ENCODE data around the gene PTPN22.

The PTPN22 gene

GRCh38 chr1:113874012-113874879, 2.7 kb upstream of the PTPN22 start:
- Histone ChIP-seq H3K27me3 (ENCODE audit: low read depth) (no peaks in the 10 kb centered on the region), H3K4me3 (no peak overlapping the region), H3K4me1 (no peaks in the 10 kb centered on the region), H3K9me3 (no peaks in the 10 kb centered on the region), H3K36me3 (replicated peaks) (no peaks in the 10 kb centered on the region)
- in situ Hi-C loops (cut with MboI; ENCODE audit: low sequenced_read_pairs), result no loop called here
- DNase-seq (ENCODE audit: low spot score in 2 of 2), result no peak

GRCh38 chr1:113872219-113872935, 865 bp upstream of the PTPN22 start:
- no peaks in the 10 kb centered on the region for H3K36me3 ChIP-seq (replicated peaks)
- in situ Hi-C loops (cut with MboI; ENCODE audit: low sequenced_read_pairs), result no loop called here
- no peak overlapping the region for H3K4me3 ChIP-seq
- H3K9me3 ChIP-seq, result no peaks in the 10 kb centered on the region
- no peaks in the 10 kb centered on the region for H3K4me1 ChIP-seq
- DNase-seq (ENCODE audit: low spot score in 2 of 2), result no peak
- H3K27me3 ChIP-seq (ENCODE audit: low read depth), result no peaks in the 10 kb centered on the region

GRCh38 chr1:113870778-113871177, 734 bp downstream of the PTPN22 start:
- Histone ChIP-seq H3K4me1 (no peaks in the 10 kb centered on the region), H3K27me3 (ENCODE audit: low read depth) (no peaks in the 10 kb centered on the region), H3K4me3 (no peak overlapping the region), H3K9me3 (no peaks in the 10 kb centered on the region), H3K36me3 (replicated peaks) (no peaks in the 10 kb centered on the region)
- DNase-seq (ENCODE audit: low spot score in 2 of 2), result no peak
- in situ Hi-C loops (cut with MboI; ENCODE audit: low sequenced_read_pairs), result no loop called here

GRCh38 chr1:113868387-113869083, 3.0 kb downstream of the PTPN22 start:
- Histone ChIP-seq H3K4me1 (no peaks in the 10 kb centered on the region), H3K27me3 (ENCODE audit: low read depth) (no peaks in the 10 kb centered on the region), H3K4me3 (no peak overlapping the region), H3K36me3 (replicated peaks) (no peaks in the 10 kb centered on the region), H3K9me3 (no peaks in the 10 kb centered on the region)
- in situ Hi-C loops (cut with MboI; ENCODE audit: low sequenced_read_pairs), result no loop called here
- no peak for DNase-seq (ENCODE audit: low spot score in 2 of 2)

- no peaks in the 10 kb centered on the region for H3K9me3 ChIP-seq
- DNase-seq (ENCODE audit: low spot score in 2 of 2), result no peak
- H3K27me3 ChIP-seq (ENCODE audit: low read depth), result 0 out of 2 replicates have a peak, but pooled peaks cover 6% of the 10 kb centered on the region
- no peak overlapping the region for H3K4me3 ChIP-seq
- in situ Hi-C loops (cut with MboI; ENCODE audit: low sequenced_read_pairs), result no loop called here
- no peaks in the 10 kb centered on the region for H3K4me1 ChIP-seq
- H3K36me3 ChIP-seq (replicated peaks), result no peaks in the 10 kb centered on the region
Measured at GRCh38 chr1:113861641-113862040, 9.9 kb downstream of the PTPN22 start.

GRCh38 chr1:113860891-113861290, 10.6 kb downstream of the PTPN22 start:
- no peaks in the 10 kb centered on the region for H3K4me1 ChIP-seq
- H3K4me3 ChIP-seq, result no peak overlapping the region
- no peaks in the 10 kb centered on the region for H3K9me3 ChIP-seq
- H3K27me3 ChIP-seq (ENCODE audit: low read depth), result 0 out of 2 replicates have a peak, but pooled peaks cover 6% of the 10 kb centered on the region
- no peaks in the 10 kb centered on the region for H3K36me3 ChIP-seq (replicated peaks)
- in situ Hi-C loops (cut with MboI; ENCODE audit: low sequenced_read_pairs), result no loop called here
- no peak for DNase-seq (ENCODE audit: low spot score in 2 of 2)

GRCh38 chr1:113859478-113860175, 11.9 kb downstream of the PTPN22 start:
- H3K36me3 ChIP-seq (replicated peaks), result no peaks in the 10 kb centered on the region
- in situ Hi-C loops (cut with MboI; ENCODE audit: low sequenced_read_pairs), result no loop called here
- no peaks in the 10 kb centered on the region for H3K4me1 ChIP-seq
- no peak overlapping the region for H3K4me3 ChIP-seq
- 0 out of 2 replicates have a peak, but pooled peaks cover 6% of the 10 kb centered on the region for H3K27me3 ChIP-seq (ENCODE audit: low read depth)
- no peak for DNase-seq (ENCODE audit: low spot score in 2 of 2)
- no peaks in the 10 kb centered on the region for H3K9me3 ChIP-seq

GRCh38 chr1:113858982-113859381, 12.5 kb downstream of the PTPN22 start:
- in situ Hi-C loops (cut with MboI; ENCODE audit: low sequenced_read_pairs), result no loop called here
- Histone ChIP-seq H3K27me3 (ENCODE audit: low read depth) (0 out of 2 replicates have a peak, but pooled peaks cover 6% of the 10 kb centered on the region), H3K4me3 (no peak overlapping the region), H3K9me3 (no peaks in the 10 kb centered on the region), H3K4me1 (no peaks in the 10 kb centered on the region), H3K36me3 (replicated peaks) (no peaks in the 10 kb centered on the region)
- DNase-seq (ENCODE audit: low spot score in 2 of 2), result no peak

GRCh38 chr1:113858418-113858817, 13.1 kb downstream of the PTPN22 start:
- H3K4me3 ChIP-seq, result no peak overlapping the region
- 0 out of 2 replicates have a peak, but pooled peaks cover 6% of the 10 kb centered on the region for H3K27me3 ChIP-seq (ENCODE audit: low read depth)
- in situ Hi-C loops (cut with MboI; ENCODE audit: low sequenced_read_pairs), result no loop called here
- no peaks in the 10 kb centered on the region for H3K36me3 ChIP-seq (replicated peaks)
- DNase-seq (ENCODE audit: low spot score in 2 of 2), result no peak
- H3K9me3 ChIP-seq, result no peaks in the 10 kb centered on the region
- no peaks in the 10 kb centered on the region for H3K4me1 ChIP-seq

GRCh38 chr1:113857776-113858175, 13.7 kb downstream of the PTPN22 start:
- Histone ChIP-seq H3K4me3 (no peak overlapping the region), H3K4me1 (no peaks in the 10 kb centered on the region)

GRCh38 chr1:113856401-113856790, 15.1 kb downstream of the PTPN22 start:
- no peak for DNase-seq (ENCODE audit: low spot score in 2 of 2)
- Histone ChIP-seq H3K27me3 (ENCODE audit: low read depth) (0 out of 2 replicates have a peak, but pooled peaks cover 6% of the 10 kb centered on the region), H3K4me1 (no peaks in the 10 kb centered on the region)

More at GRCh38 chr1:113857776-113858175, 13.7 kb downstream of the PTPN22 start:
- Histone ChIP-seq H3K36me3 (replicated peaks) (no peaks in the 10 kb centered on the region), H3K27me3 (ENCODE audit: low read depth) (0 out of 2 replicates have a peak, but pooled peaks cover 6% of the 10 kb centered on the region), H3K9me3 (no peaks in the 10 kb centered on the region)
- DNase-seq (ENCODE audit: low spot score in 2 of 2), result no peak
- in situ Hi-C loops (cut with MboI; ENCODE audit: low sequenced_read_pairs), result no loop called here

GRCh38 chr1:113855630-113856400, 15.7 kb downstream of the PTPN22 start:
- Histone ChIP-seq H3K4me1 (no peaks in the 10 kb centered on the region), H3K36me3 (replicated peaks) (no peaks in the 10 kb centered on the region), H3K4me3 (no peak overlapping the region), H3K9me3 (no peaks in the 10 kb centered on the region), H3K27me3 (ENCODE audit: low read depth) (0 out of 2 replicates have a peak, but pooled peaks cover 6% of the 10 kb centered on the region)
- no peak for DNase-seq (ENCODE audit: low spot score in 2 of 2)
- in situ Hi-C loops (cut with MboI; ENCODE audit: low sequenced_read_pairs), result no loop called here

More at GRCh38 chr1:113856401-113856790, 15.1 kb downstream of the PTPN22 start:
- H3K4me3 ChIP-seq, result no peak overlapping the region
- no peaks in the 10 kb centered on the region for H3K36me3 ChIP-seq (replicated peaks)
- no peaks in the 10 kb centered on the region for H3K9me3 ChIP-seq
- in situ Hi-C loops (cut with MboI; ENCODE audit: low sequenced_read_pairs), result no loop called here

Data from HAP-1 (cell line).